Left renal pelvis (tissue), 4 donors: ENCODE data around the gene PRR36. TPM values are rescaled to one million over a fixed set of nuclear protein-coding genes. Genes with fewer than 3 reads are reported as not detected.

ENCODE experiments used
- DNase-seq, 4 donors: peaks; one replicate each; pipeline ENCODE4 v3.0.0-alpha.2; 2013; ENCODE audit warnings: low read depth in 4 of 4, low spot score in 3 of 4
- polyA plus RNA-seq, 4 donors: library from polyadenylated mRNA; unstranded; fragments of 120-200 nt; gene quantifications; one replicate each; pipeline ENCODE4 v1.2.1, GENCODE V29; 2013; ENCODE audit not compliant: insufficient read length in 4 of 4

The PRR36 gene
- polyA plus RNA-seq, 4 donors, result 3.5 to 9.9 (median 6.8) TPM

DNA sequence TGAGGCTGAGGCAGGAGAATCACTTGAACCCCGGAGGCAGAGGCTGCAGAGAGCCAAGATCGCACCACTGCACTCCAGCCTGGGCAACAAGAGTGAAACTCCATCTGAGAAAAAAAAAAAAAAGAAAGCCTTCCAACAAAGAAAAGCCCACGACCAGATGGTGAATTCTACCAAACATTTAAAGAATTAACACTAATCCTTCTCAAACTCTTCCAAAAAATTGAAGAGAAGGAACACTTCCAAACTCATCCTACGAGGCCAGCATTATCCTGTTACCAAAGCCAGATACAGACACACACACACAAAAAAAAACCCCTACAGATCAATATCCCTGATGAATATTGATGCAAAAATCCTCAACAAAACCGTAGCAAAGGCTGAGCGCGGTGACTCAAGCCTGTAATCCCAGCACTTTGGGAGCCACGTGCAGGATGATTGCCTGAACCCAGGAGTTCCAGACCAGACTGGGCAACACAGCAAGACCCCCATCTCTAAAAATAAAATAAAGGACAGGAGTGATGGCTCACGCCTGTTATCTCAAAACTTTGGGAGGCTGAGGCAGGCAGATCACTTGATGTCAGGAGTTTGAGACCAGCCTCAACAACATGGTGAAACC lies 50.4 kb downstream of the PRR36 start:
- DNase-seq, result no peak

GRCh38 chr19:7822910-7823515 lies 51.2 kb downstream of the PRR36 start:
- DNase-seq, result no peak

DNA sequence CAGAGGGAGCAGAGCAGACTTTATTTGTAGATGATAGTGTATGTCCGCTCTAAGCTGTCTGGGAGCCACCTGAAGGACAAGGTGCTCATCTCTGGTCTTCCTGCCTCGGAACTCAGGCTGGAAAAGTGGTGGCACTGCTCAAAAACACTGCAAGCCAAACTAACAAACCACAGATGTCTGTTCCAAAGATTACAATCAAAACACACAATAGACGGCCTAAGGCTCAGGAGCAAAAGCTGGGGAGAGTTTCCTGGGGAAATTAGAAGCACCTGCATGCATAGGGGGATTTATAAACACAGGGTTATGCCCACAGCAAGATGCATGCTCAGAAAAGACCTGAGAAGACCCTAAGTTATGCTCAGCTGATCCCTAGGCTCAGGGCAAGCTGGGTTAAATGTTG lies 53.6 kb downstream of the PRR36 start:
- no peak for DNase-seq

DNA sequence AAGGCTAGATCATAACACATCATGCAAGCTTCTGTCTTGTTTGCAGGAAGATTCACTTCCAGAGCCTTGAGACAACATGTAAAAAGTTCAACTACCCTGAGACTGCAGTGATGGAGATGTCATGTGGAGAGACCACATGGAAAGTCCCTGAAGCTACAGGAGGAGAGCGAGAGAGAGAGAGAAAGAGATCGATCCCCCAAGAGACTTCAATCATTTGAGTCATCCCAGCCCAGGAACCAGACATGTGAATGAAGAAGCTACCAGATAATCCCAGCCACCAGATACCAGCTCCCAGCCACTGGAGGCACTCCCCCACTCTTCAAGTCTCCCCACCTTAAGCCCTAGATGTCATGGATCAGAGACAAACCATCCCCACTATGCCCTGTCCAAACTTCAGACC lies 54.9 kb downstream of the PRR36 start:
- DNase-seq, result no peak

DNA sequence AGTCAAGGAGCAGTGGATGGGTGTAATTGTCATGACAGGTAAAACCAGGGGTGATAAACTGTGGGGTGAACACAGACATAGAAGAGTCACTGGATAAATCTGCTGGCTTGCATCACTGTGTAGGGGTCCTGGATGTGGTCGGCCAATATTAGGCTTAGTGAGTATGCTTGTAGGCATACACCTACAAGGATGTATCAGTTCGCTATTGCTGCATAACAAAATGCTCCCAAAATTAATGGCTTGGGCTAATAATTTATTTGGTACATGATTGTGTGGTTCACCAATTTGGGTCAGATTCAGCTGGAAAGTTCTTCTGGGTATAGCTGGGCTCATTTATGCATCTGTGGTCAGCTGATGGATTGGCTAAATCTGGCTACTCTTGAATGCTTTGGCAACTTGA lies 55.4 kb downstream of the PRR36 start:
- DNase-seq, result no peak

Other genes starting within 250 kb of the PRR36 start
- 10 to 100 TPM; 28.8 to 47.5 (median 31.1) TPM for gene XAB2, start 244.8 kb downstream of the PRR36 start, polyA plus RNA-seq
- 100 to 1,000 TPM in 3 of 4 donors, 10 to 100 TPM in 1; 86.2 to 126 (median 114) TPM for gene PET100, start 244.6 kb downstream of the PRR36 start, polyA plus RNA-seq
- 1 to 10 TPM in 2 of 4 donors, under 1 TPM in 1, not detected in 1; 0.43 to 2.8 (median 1.3) TPM for gene PCP2, start 240.7 kb downstream of the PRR36 start, polyA plus RNA-seq
- 10 to 100 TPM; 11.6 to 84.1 (median 63.4) TPM for gene STXBP2, start 237.3 kb downstream of the PRR36 start, polyA plus RNA-seq
- gene RETN, start 205.3 kb downstream of the PRR36 start, polyA plus RNA-seq, result 1 to 10 TPM in 3 of 4 donors, under 1 TPM in 1; 0.54 to 3.0 (median 1.6) TPM
- gene MCEMP1, start 197.3 kb downstream of the PRR36 start, polyA plus RNA-seq, result under 1 TPM; 0.13 to 0.31 (median 0.24) TPM
- 10 to 100 TPM; 34.1 to 65.4 (median 41.0) TPM for gene TRAPPC5, start 193.6 kb downstream of the PRR36 start, polyA plus RNA-seq
- 1 to 10 TPM in 1 of 4 donors, under 1 TPM in 3; 0.19 to 1.2 (median 0.36) TPM for gene FCER2, start 172.3 kb downstream of the PRR36 start, polyA plus RNA-seq
- under 1 TPM in 1 of 4 donors, not detected in 3; 0.31 TPM for gene CLEC4G, start 142.3 kb downstream of the PRR36 start, polyA plus RNA-seq
- gene CD209, start 126.9 kb downstream of the PRR36 start, polyA plus RNA-seq, result 1 to 10 TPM in 3 of 4 donors, under 1 TPM in 1; 0.87 to 6.0 (median 1.7) TPM
- 1 to 10 TPM in 3 of 4 donors, under 1 TPM in 1; 0.08 to 3.0 (median 2.1) TPM for gene CLEC4M, start 111.1 kb downstream of the PRR36 start, polyA plus RNA-seq
- gene EVI5L, start 44.2 kb downstream of the PRR36 start, polyA plus RNA-seq, result 10 to 100 TPM; 14.0 to 18.7 (median 16.1) TPM
- gene LRRC8E, start 14.1 kb upstream of the PRR36 start, polyA plus RNA-seq, result 1 to 10 TPM in 3 of 4 donors, under 1 TPM in 1; 0.46 to 3.2 (median 2.1) TPM
- 10 to 100 TPM; 20.8 to 41.9 (median 24.8) TPM for gene MAP2K7, start 29.5 kb upstream of the PRR36 start, polyA plus RNA-seq
- gene TGFBR3L, start 40.4 kb upstream of the PRR36 start, polyA plus RNA-seq, result under 1 TPM in 3 of 4 donors, not detected in 1; 0.24 to 0.60 (median 0.59) TPM
- 10 to 100 TPM; 13.6 to 20.9 (median 16.1) TPM for gene SNAPC2, start 45.9 kb upstream of the PRR36 start, polyA plus RNA-seq
- 10 to 100 TPM; 11.6 to 34.1 (median 13.9) TPM for gene CTXN1, start 51.7 kb upstream of the PRR36 start, polyA plus RNA-seq
- 10 to 100 TPM; 31.1 to 61.0 (median 42.3) TPM for gene TIMM44, start 69.3 kb upstream of the PRR36 start, polyA plus RNA-seq
- gene ELAVL1, start 131.3 kb upstream of the PRR36 start, polyA plus RNA-seq, result 10 to 100 TPM; 66.7 to 94.5 (median 85.1) TPM
- gene CCL25, start 178.4 kb upstream of the PRR36 start, polyA plus RNA-seq, result under 1 TPM; 0.29 to 0.47 (median 0.39) TPM